Activated CD4-positive, alpha-beta T cell treated with anti-CD3 and anti-CD28 coated beads, Interleukin-2, amount 50 U/mL, for 24 hours (primary cell): ENCODE measurements around the gene KCNE3.
"Not testable (repeated sequence)": the region's sequence is repeated elsewhere in the genome, so short reads cannot be mapped to it uniquely, and the experiment has no call there.

ENCODE experiments used
- DNase-seq, 2 donors: peaks; one replicate each; pipeline ENCODE4 v3.0.0-alpha.2; 2020; ENCODE audit warnings: low read depth in 1 of 2, low spot score in 1 of 2

The KCNE3 gene

GRCh38 chr11:74443071-74443864 is 24.1 kb downstream of the KCNE3 start:
- DNase-seq: no peak

- no peak for DNase-seq
These were observed 24.7 kb downstream of the KCNE3 start for GRCh38 chr11:74442636-74443035.

- no peak for DNase-seq
These were observed 28.7 kb downstream of the KCNE3 start for GRCh38 chr11:74438681-74439080.

GRCh38 chr11:74437441-74438042 is 29.8 kb downstream of the KCNE3 start:
- no peak for DNase-seq

GRCh38 chr11:74434528-74434927 is 32.8 kb downstream of the KCNE3 start:
- no peak for DNase-seq

- no peak for DNase-seq
These were observed 38.1 kb downstream of the KCNE3 start for GRCh38 chr11:74429205-74429604.

GRCh38 chr11:74427384-74427886 is 39.9 kb downstream of the KCNE3 start:
- DNase-seq: no peak

GRCh38 chr11:74425100-74425499 is 42.2 kb downstream of the KCNE3 start:
- DNase-seq: no peak

- no peak for DNase-seq
These were observed 48.8 kb downstream of the KCNE3 start for GRCh38 chr11:74418509-74418895.

GRCh38 chr11:74417860-74418508 is 49.4 kb downstream of the KCNE3 start:
- no peak for DNase-seq

GRCh38 chr11:74417379-74417804 is 50.0 kb downstream of the KCNE3 start:
- DNase-seq: no peak

- DNase-seq: not testable (repeated sequence)
These were observed 50.4 kb downstream of the KCNE3 start for GRCh38 chr11:74416974-74417373.

GRCh38 chr11:74412733-74413359 is 54.5 kb downstream of the KCNE3 start:
- no peak for DNase-seq

- DNase-seq: no peak
These were observed 55.0 kb downstream of the KCNE3 start for GRCh38 chr11:74412321-74412720.

GRCh38 chr11:74409633-74410032 is 57.7 kb downstream of the KCNE3 start:
- no peak for DNase-seq
